Stomach smooth muscle (tissue), 2 donors: ENCODE data around the gene OAS3.
"Not testable (repeated sequence)": the region's sequence is repeated elsewhere in the genome, so short reads cannot be mapped to it uniquely, and the experiment has no call there.

Experiments used
- H3K27ac ChIP-seq: one replicate; pipeline ENCODE4 v1.7.0; 2013; ENCODE audit warnings: mild to moderate bottlenecking, low read length, inconsistent platforms
- H3K27me3 ChIP-seq, 2 donors: one replicate each; pipeline ENCODE4 v1.7.0; 2013; ENCODE audit warnings: low read length in 2 of 2; ENCODE audit not compliant: insufficient read depth in 2 of 2, control insufficient read depth in 1 of 2
- H3K36me3 ChIP-seq, 2 donors: one replicate each; pipeline ENCODE4 v1.7.0; 2013; ENCODE audit warnings: low read length in 2 of 2; ENCODE audit not compliant: control insufficient read depth in 2 of 2, insufficient read depth in 2 of 2
- H3K4me1 ChIP-seq: one replicate; pipeline ENCODE4 v1.7.0; 2013; ENCODE audit warnings: low read length; ENCODE audit not compliant: control insufficient read depth, insufficient read depth
- H3K4me3 ChIP-seq, 2 donors: one replicate each; pipeline ENCODE4 v1.7.0; 2013; ENCODE audit warnings: low read length in 2 of 2
- H3K9ac ChIP-seq, 2 donors: one replicate each; pipeline ENCODE4 v1.7.0; 2013; ENCODE audit warnings: low read length in 2 of 2, mild to moderate bottlenecking in 1 of 2
- H3K9me3 ChIP-seq, 2 donors: one replicate each; pipeline ENCODE4 v1.7.0; 2013; ENCODE audit warnings: low read length in 2 of 2; ENCODE audit not compliant: control insufficient read depth in 2 of 2
- donor health status: healthy.
- donor health status: Pancreatic carcinoma.

Gene OAS3

DNA sequence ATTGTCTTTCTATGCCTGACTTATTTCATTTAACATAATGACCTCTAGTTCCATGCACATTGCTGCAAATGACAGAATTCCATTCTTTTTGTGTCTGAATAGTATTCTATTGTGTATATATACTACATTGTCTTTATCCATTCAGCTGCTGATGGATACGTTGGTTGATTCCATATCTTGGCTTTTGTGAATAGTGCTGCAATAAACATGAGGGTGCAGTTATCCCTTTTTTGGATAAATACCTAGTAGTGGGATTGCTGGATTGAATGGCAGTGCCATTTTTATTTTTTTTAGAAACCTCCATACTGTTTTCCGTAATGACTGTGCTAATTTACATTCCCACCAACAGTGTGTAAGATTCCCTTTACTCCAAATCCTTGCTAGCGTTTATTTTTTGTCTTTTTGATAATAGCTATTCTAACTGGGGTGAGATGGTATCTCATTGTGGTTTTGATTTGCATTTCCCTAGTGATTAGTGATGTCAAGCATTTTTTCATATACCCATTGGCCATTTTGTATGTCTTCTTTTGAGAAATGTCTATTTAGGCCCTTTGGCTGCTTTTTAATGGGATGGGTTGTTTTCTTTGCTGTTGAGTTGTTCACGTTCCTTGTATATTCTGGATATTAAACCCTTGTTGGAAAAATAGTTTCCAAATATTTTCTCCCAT lies 42.4 kb downstream of the OAS3 start:
- Histone ChIP-seq H3K4me1 (peaks cover 9% of the 10 kb centered on the region), H3K4me3 (no peak overlapping the region), H3K27ac (no peak overlapping the region), H3K27me3 (no peaks in the 10 kb centered on the region), H3K36me3 (no peaks in the 10 kb centered on the region), H3K9me3 (no peaks in the 10 kb centered on the region), H3K9ac (no peak overlapping the region)

DNA sequence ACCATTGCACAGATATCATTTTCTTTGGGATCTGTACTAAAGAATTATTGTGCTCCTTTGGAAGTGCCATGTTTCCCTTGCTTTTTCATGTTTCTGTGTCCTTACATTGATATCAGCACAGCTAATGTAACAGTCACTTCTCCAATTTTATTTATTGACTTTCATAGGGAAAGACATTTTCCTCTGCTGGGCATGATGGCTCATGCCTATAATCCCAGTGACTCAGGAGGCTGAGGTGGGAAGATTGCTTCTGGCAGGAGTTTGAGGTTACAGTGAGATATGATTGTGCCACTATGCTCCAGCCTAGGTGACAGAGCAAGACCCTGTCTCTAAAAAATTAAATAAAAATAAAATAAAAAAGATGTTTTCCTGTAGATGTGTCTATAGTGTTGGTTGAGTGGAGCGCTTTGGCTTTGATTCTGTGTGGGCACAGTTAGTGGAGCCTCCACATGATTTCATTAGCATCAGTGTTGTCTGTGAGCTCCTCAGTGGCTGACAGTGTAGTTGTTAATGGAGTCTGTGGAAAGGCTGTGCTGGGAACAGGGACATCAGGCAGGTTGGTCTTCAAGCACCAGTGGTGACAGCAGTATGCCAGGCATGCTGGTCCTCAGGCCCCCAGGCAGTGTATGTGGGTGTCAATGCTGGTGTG lies 47.5 kb downstream of the OAS3 start:
- H3K36me3 ChIP-seq, result no peaks in the 10 kb centered on the region
- no peaks in the 10 kb centered on the region for H3K9me3 ChIP-seq
- H3K27ac ChIP-seq, result no peak overlapping the region
- H3K27me3 ChIP-seq, result no peaks in the 10 kb centered on the region
- H3K9ac ChIP-seq, result no peak overlapping the region
- H3K4me3 ChIP-seq, result no peak overlapping the region
- no peaks in the 10 kb centered on the region for H3K4me1 ChIP-seq

DNA sequence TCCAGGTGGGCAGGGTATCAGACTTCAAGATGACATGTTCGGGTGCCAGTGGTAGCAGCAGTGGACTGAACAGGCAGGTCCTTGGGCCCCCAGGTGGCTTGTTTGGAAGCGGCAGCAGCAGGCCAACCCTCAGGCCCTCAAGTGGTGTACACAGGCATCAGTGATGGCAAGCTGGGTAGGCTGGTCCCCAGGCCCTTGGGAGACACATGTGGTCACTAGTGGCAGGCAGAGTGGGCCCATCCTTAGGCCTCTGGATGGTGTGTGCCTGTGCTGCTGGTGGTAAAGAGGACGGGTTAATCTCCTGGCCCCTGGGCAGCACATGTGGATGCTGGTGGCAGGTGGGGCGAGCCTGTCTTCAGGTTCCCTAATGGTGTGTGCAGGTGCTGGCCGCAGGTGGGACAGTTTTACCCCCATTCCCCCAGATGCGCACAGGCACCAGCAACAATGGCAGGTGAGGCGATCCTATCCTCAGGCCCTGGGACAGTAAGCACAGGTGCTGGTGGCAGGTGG lies 48.1 kb downstream of the OAS3 start:
- no peaks in the 10 kb centered on the region for H3K9me3 ChIP-seq
- H3K27ac ChIP-seq, result no peak overlapping the region
- no peak overlapping the region for H3K4me3 ChIP-seq
- no peak overlapping the region for H3K9ac ChIP-seq
- H3K27me3 ChIP-seq, result no peaks in the 10 kb centered on the region
- no peaks in the 10 kb centered on the region for H3K36me3 ChIP-seq
- no peaks in the 10 kb centered on the region for H3K4me1 ChIP-seq

DNA sequence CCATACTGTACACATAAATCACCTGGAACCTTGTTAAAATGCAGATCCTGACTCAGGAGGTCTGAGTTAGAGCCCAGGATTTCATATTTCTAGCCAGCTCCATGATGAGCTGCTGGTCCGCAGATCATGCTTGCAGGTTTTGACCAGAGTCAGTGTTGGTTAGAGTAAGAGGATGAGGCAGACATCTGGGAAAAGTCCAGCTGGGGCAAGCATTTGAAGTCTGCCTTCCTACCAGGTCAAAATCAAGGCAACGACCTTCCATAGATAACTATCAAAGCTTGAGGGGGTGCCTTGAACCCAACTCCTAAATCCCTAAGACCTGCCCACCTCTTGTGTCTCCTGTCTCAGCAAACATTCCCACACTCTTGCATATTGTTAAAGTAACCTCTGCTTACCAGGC lies 49.3 kb downstream of the OAS3 start:
- H3K36me3 ChIP-seq, result no peaks in the 10 kb centered on the region
- no peak overlapping the region for H3K27ac ChIP-seq

DNA sequence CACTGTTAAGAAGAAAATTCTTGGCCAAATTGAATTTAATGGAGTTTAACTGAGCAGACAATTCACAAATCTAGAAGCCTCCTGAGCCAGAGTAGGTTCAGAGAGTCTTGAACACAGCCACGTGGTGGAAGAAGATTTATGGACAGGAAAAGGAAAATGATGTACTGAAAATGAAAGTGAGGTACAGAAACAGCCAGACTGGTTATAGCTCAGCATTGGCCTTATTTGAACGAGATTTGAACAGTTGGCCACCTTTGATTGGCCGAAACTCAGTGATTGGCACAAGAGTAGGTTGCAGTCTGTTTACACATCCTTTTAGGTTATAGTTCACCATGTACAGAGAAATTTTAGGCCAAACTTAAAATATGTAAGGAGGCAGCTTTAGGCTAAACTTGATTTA lies 50.0 kb downstream of the OAS3 start:
- H3K9me3 ChIP-seq, result peaks cover 2 to 5% of the 10 kb centered on the region in 2 donors
- H3K36me3 ChIP-seq, result no peaks in the 10 kb centered on the region
- no peak overlapping the region for H3K4me3 ChIP-seq
- H3K4me1 ChIP-seq, result no peaks in the 10 kb centered on the region
- H3K27ac ChIP-seq, result no peak overlapping the region
- no peaks in the 10 kb centered on the region for H3K27me3 ChIP-seq
- no peak overlapping the region for H3K9ac ChIP-seq

More for the DNA sequence above, 49.3 kb downstream of the OAS3 start:
- Histone ChIP-seq H3K27me3 (no peaks in the 10 kb centered on the region), H3K9me3 (peaks cover 1 to 2% of the 10 kb centered on the region in 2 donors), H3K9ac (no peak overlapping the region), H3K4me1 (no peaks in the 10 kb centered on the region), H3K4me3 (no peak overlapping the region)

DNA sequence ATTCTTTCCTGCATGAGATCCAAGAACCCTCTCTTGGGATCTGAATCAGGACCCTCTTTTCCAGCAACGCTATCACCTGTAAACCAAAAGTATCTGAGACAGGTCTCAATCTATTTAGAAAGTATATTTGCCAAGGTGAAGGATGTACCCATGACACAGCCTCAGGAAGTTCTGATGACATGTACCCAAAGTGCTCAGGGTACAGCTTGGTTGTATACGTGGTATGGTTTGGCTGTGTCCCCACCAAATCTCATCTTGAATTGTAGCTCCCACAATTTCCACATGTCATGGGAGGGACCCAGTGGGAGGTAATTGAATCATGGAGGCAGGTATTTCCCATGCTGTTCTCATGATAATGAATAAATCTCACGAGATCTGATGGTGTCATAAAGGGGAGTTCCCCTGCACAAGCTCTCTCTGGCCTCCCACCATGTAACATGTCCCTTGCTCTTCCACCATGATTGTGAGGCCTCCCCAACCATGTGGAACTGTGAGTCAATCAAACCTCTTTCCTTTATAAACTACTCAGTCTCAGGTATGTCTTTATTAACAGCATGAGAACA lies 50.6 kb downstream of the OAS3 start:
- not testable (repeated sequence) for H3K9ac ChIP-seq

DNA sequence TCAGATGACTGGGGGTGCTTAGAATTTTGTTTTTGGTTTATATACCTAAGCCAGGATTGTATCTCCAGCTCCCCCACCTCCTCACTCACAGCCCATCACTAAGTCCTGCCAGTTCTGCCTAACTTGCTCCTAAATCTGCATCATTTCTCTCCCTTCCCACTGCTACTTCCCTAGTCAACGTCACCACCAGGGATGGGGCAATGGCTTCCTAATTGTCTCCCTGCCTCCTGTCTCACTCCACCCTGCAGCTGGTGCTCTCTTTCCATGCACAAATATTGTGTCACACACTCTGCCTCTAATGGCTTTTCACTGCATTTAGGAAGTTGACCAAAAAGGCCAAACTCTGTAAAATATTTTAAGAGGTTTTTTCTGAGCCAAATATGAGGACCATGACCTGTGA lies 51.5 kb downstream of the OAS3 start:
- no peak overlapping the region for H3K27ac ChIP-seq
- no peaks in the 10 kb centered on the region for H3K36me3 ChIP-seq
- H3K27me3 ChIP-seq, result no peaks in the 10 kb centered on the region
- no peak overlapping the region for H3K9ac ChIP-seq
- H3K4me3 ChIP-seq, result no peak overlapping the region
- H3K4me1 ChIP-seq, result no peaks in the 10 kb centered on the region
- H3K9me3 ChIP-seq, result peaks cover 2 to 5% of the 10 kb centered on the region in 2 donors

More for the DNA sequence above, 50.6 kb downstream of the OAS3 start:
- not testable (repeated sequence) for H3K36me3 ChIP-seq, H3K9me3 ChIP-seq, H3K27me3 ChIP-seq, H3K4me1 ChIP-seq, H3K27ac ChIP-seq, H3K4me3 ChIP-seq

DNA sequence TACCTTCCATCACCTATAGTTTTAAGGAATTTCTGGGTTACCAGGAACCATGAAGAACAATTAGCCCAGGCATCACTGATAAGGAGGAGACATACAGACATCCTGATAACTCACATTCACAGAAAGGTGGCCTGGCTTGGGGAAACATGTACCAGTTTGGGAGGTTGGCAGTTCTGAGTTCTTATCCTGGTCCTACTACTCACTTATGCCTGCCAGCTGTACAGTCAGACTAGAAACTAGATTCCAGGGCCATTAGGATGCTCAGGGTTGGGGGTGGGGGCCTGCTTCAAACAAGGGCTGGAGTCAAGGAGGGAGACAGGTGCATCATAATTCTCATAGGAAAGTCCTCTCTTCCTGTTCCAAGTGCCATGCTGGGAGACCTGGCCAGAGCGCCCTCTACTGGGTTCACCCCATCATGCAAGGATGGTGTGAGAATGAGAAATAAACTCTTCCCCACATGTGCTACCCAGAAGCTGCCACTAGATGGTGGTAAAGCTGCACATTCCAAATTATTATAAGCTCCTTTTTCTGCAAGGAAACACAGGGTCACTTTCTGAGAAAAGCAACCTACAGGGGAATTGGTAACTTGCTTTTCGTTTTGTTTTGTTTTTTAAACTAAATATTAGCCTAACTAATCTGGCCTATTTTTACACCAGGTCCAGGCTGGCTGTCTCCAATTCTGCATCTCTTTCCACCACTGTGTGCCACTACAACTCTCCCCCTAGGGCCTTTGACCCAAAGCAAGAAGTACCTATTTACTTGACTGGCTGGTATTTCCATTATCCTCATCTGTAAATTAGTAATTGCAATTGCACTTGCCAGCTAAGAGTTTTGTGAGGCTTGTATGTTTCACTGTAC lies 54.5 kb downstream of the OAS3 start:
- Histone ChIP-seq H3K36me3 (peaks cover 2 to 3% of the 10 kb centered on the region in 2 donors), H3K27me3 (peaks cover 0 to 2% of the 10 kb centered on the region in 2 donors), H3K4me1 (no peaks in the 10 kb centered on the region), H3K9me3 (peaks cover 2 to 5% of the 10 kb centered on the region in 2 donors), H3K9ac (no peak overlapping the region), H3K27ac (no peak overlapping the region), H3K4me3 (no peak overlapping the region)

DNA sequence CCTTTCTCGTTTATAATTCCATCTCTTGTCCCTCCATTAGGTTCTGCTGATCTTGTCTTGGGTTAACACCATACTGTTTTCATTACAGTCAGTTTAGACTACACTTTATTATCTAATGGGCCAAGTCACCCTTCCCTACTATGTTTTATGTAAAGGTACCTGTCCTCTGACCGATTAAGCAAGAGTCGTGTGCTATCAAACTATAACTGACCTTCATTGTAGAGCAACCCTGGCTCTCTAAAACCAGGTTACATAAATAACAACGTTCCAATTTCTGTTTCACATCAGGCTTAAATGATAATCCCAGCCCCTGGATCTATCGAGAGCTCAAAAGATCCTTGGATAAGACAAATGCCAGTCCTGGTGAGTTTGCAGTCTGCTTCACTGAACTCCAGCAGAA lies 56.7 kb downstream of the OAS3 start:
- H3K9me3 ChIP-seq, result peaks cover 6 to 10% of the 10 kb centered on the region in 2 donors
- no peak overlapping the region for H3K9ac ChIP-seq
- H3K27me3 ChIP-seq, result peaks cover 0 to 2% of the 10 kb centered on the region in 2 donors
- peaks cover 2 to 3% of the 10 kb centered on the region in 2 donors for H3K36me3 ChIP-seq
- H3K4me3 ChIP-seq, result no peak overlapping the region
- no peaks in the 10 kb centered on the region for H3K4me1 ChIP-seq
- no peak overlapping the region for H3K27ac ChIP-seq

DNA sequence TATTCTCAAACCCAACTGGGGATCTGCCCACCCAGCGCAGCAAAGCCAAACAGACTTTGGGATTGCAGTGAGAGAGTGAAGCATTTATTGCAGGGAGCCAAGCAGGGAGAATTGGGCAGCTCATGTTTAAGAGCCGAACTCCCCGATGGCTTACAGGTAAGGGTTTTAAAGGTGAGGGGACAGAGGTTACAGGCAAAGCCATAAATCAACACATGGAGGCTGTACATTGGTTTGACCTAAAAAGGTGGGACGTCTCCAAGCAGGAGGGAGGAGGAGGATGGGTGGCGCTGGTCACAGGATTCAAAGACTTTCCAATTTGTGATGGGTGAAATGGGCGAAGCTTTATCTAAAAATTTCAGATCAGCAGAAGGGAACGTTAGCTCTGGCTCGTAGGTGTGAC lies 58.2 kb downstream of the OAS3 start:
- Histone ChIP-seq H3K27ac (no peak overlapping the region), H3K36me3 (peaks cover 2 to 3% of the 10 kb centered on the region in 2 donors)

More for the DNA sequence above, 58.2 kb downstream of the OAS3 start:
- Histone ChIP-seq H3K9ac (no peak overlapping the region), H3K4me1 (no peaks in the 10 kb centered on the region), H3K4me3 (no peak overlapping the region), H3K9me3 (peaks cover 6 to 10% of the 10 kb centered on the region in 2 donors), H3K27me3 (peaks cover 0 to 2% of the 10 kb centered on the region in 2 donors)
